Heart left ventricle (tissue), 16 donors: ENCODE data around the gene VSIG10L2. TPM values are rescaled to one million over a fixed set of nuclear protein-coding genes. Genes with fewer than 3 reads are reported as not detected.
A peak's percentile ranks its signal among the peaks of the same experiment; 100 is the strongest.

Source experiments
- ATAC-seq, 4 donors: fragments of 200-7000 bp; cut with Tn5 transposase; one replicate each; pipeline ENCODE4 v1.9.1; 2020 to 2022; ENCODE audit warnings: moderate library complexity in 4 of 4, mild to moderate bottlenecking in 3 of 4, moderate number of reproducible peaks in 1 of 4
- DNase-seq, 5 donors: peaks; one replicate each; pipeline ENCODE4 v3.0.0-alpha.2; 2020
- H3K27ac ChIP-seq, 12 donors: fragments of 200-600 bp; sonication (generic) in 4 of 12; one replicate each; pipeline versions ENCODE4 v1.5.0 to v1.8.0; 2016 to 2022; ENCODE audit warnings: mild to moderate bottlenecking in 2 of 12
- H3K27me3 ChIP-seq, 9 donors: fragments of 200-600 bp; sonication (generic) in 2 of 9; one replicate each; pipeline versions ENCODE4 v1.5.1 to v1.8.0; 2016 to 2022; ENCODE audit warnings: mild to moderate bottlenecking in 3 of 9
- H3K36me3 ChIP-seq, 9 donors: fragments of 200-600 bp; sonication (generic) in 2 of 9; one replicate each; pipeline versions ENCODE4 v1.5.0 to v1.8.0; 2018 to 2022; ENCODE audit warnings: mild to moderate bottlenecking in 2 of 9
- H3K4me1 ChIP-seq, 12 donors: fragments of 200-600 bp; sonication (generic) in 4 of 12; one replicate each; pipeline versions ENCODE4 v1.5.0 to v1.8.0; 2016 to 2022; ENCODE audit warnings: mild to moderate bottlenecking in 3 of 12
- H3K4me3 ChIP-seq, 12 donors: fragments of 200-600 bp; sonication (generic) in 4 of 12; one replicate each; pipeline versions ENCODE4 v1.5.0 to v1.8.0; 2017 to 2022; ENCODE audit warnings: mild to moderate bottlenecking in 9 of 12, moderate library complexity in 4 of 12
- H3K9me3 ChIP-seq, 12 donors: fragments of 200-600 bp; sonication (generic) in 4 of 12; one replicate each; pipeline versions ENCODE4 v1.5.0 to v1.8.0; 2016 to 2022; ENCODE audit warnings: mild to moderate bottlenecking in 1 of 12
- CTCF ChIP-seq, 12 donors: fragments of 200-600 bp; sonication (generic) in 4 of 12; IDR thresholded peaks; one replicate each; pipeline versions ENCODE4 v1.5.0 to v1.8.0; 2018 to 2022; ENCODE audit warnings: antibody characterized with exemption in 12 of 12, mild to moderate bottlenecking in 5 of 12
- POLR2A ChIP-seq, 2 donors: fragments of 450-650 bp; IDR thresholded peaks; one replicate each; pipeline ENCODE4 v1.6.1; 2017; ENCODE audit warnings: antibody characterized with exemption in 2 of 2, mild to moderate bottlenecking in 2 of 2, moderate library complexity in 2 of 2
- WGBS, 4 donors: extraction: QIAGEN DNeasy Blood & Tissue Kit in 2 of 4; methylation state at CpG; one replicate each; pipeline versions ENCODE4 v1.1.5 to v1.1.7; 2013 to 2018; 5-methylcytosine and 5-hydroxymethylcytosine counted together
- intact Hi-C, 10 donors: fragments of 100-400 bp; cut with DNase I; formaldehyde crosslinking; loops; one replicate each; pipeline versions ENCODE4 v1.11.1 to v1.14.2; 2022
- polyA plus RNA-seq, 2 donors: library from polyadenylated mRNA; stranded (reverse); fragments of 200-250 nt; gene quantifications; one replicate each; pipeline ENCODE4 v1.2.3, GENCODE V29; 2013
- total RNA-seq, 9 donors: library from RNA; depleted of rRNA in 2 of 9; stranded (reverse); fragments of >200 nt in 2 of 9; fragmentation: NEBNext Ultra II Directional in 3 of 9; extraction: Animal tissue kit (Norgen Biotek cat#: 25700) in 3 of 9; gene quantifications; one replicate each; pipeline versions ENCODE4 v1.1.0 to v1.2.4, GENCODE V29; 2016 to 2023
- donor health status: ischemic (EF 13 %, LVEDD 7.1; RV severe dilation, severe dysfunction).
- donor health status: healthy with polysubstance abuse.
- donor health status: DM: no; HTN: yes; CAD: no.
- donor health status: DM: no; HTN: no; CAD: no.
- donor health status: ischemic (EF 25% LVEDD 6.9; RV normal size, moderate dysfunction).
- donor health status: ischemic (EF 25% LVEDD 5.7; RV mildly dilated, moderate dysfunction).
- donor health status: healthy.
- donor health status: DM: yes; HTN: yes; CAD: no.
- donor health status: ischemic (EF 35%, LVEDD 5.7; RV mildly dilated, moderate dysfunction).
- donor health status: nonischemic (EF 11% LVEDD 7.7; RV severe dilation, severe dysfunction).
- donor health status: DM: yes; HTN: yes; CAD: no.
- donor health status: PGD.
- donor health status: ischemic (EF 29% LVEDD 5.4; RV normal size, mild dysfunction).
- donor health status: nonischemic (EF 23%, LVEDD 6.1; RV moderate dilation, normal function).

VSIG10L2 gene
- total and polyA plus RNA-seq, 11 donors: 0.04 to 0.21 (median 0.12) TPM; not detected in 8

- ATAC-seq (peak in 3 of 4 donors; percentile 48 to 63 (median 60)), DNase-seq (peak in 3 of 5 donors; percentile 29 to 34 (median 32))
- no peaks in the 10 kb centered on the region for H3K27me3 ChIP-seq
- H3K27ac ChIP-seq: peak overlapping the region in 2 of 12 donors; percentile 6 to 42
- H3K4me1 ChIP-seq: peaks cover 0 to 14% (median 2%) of the 10 kb centered on the region in 12 donors
- H3K9me3 ChIP-seq: no peaks in the 10 kb centered on the region
- intact Hi-C loops: no loop called here
- 50 to 59% (median 52%) methylated on average over 3 of the region's 3 CpGs for WGBS, 4 donors
- no peak overlapping the region for H3K4me3 ChIP-seq
- TF ChIP-seq POLR2A (IDR thresholded peaks at IDR 0.05) (no peak), CTCF (IDR thresholded peaks at IDR 0.05) (no peak)
- H3K36me3 ChIP-seq: peaks cover 0 to 23% (median 0%) of the 10 kb centered on the region in 9 donors
Observed at GRCh38 chr11:125990244-125990643, 44.4 kb downstream of the VSIG10L2 start.

DNA sequence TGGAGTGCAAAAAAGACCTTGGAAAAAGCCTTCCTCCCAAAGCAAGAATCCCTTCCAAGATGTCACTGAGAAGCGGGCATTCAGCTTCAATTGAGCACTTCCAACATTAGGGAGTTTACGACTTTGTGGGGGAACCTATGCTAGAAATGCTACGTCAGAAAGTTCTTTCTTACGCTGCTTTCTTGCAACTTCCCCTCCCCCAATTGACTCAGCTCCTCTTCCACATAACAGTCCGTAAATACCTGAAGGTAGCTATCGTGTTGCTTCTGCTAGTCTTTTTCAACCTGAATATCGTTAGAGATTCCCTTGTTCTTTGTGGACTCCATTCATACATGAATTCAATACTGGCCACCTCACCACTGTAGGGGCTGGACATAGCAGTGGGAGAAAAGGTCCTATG is 47.0 kb downstream of the VSIG10L2 start:
- H3K4me1 ChIP-seq: peaks cover 0 to 14% (median 2%) of the 10 kb centered on the region in 12 donors
- H3K27me3 ChIP-seq: no peaks in the 10 kb centered on the region
- H3K9me3 ChIP-seq: no peaks in the 10 kb centered on the region
- DNase-seq (no peak), ATAC-seq (no peak)
- intact Hi-C loops: no loop called here
- TF ChIP-seq CTCF (IDR thresholded peaks at IDR 0.05) (no peak), POLR2A (IDR thresholded peaks at IDR 0.05) (no peak)
- H3K27ac ChIP-seq: no peak overlapping the region
- no peak overlapping the region for H3K4me3 ChIP-seq
- 90 to 98% (median 97%) methylated on average over 7 of the region's 7 CpGs for WGBS, 4 donors
- H3K36me3 ChIP-seq: peaks cover 0 to 29% (median 5%) of the 10 kb centered on the region in 9 donors

GRCh38 chr11:125994509-125994908 is 48.7 kb downstream of the VSIG10L2 start:
- H3K27ac ChIP-seq: no peak overlapping the region
- peaks cover 0 to 14% (median 2%) of the 10 kb centered on the region in 12 donors for H3K4me1 ChIP-seq
- peaks cover 0 to 21% (median 8%) of the 10 kb centered on the region in 9 donors for H3K36me3 ChIP-seq
- intact Hi-C loops: no loop called here
- 93 to 95% (median 94%) methylated on average over 5 of the region's 5 CpGs for WGBS, 4 donors
- DNase-seq (no peak), ATAC-seq (no peak)
- no peak overlapping the region for H3K4me3 ChIP-seq
- H3K27me3 ChIP-seq: no peaks in the 10 kb centered on the region
- TF ChIP-seq POLR2A (IDR thresholded peaks at IDR 0.05) (no peak), CTCF (IDR thresholded peaks at IDR 0.05) (no peak)
- no peaks in the 10 kb centered on the region for H3K9me3 ChIP-seq

GRCh38 chr11:125995313-125995712 is 49.5 kb downstream of the VSIG10L2 start:
- Histone ChIP-seq H3K4me3 (no peak overlapping the region), H3K27ac (no peak overlapping the region), H3K9me3 (no peaks in the 10 kb centered on the region), H3K4me1 (peaks cover 0 to 6% (median 0%) of the 10 kb centered on the region in 12 donors), H3K27me3 (no peaks in the 10 kb centered on the region), H3K36me3 (peaks cover 0 to 22% (median 8%) of the 10 kb centered on the region in 9 donors)
- no peak for TF ChIP-seq CTCF (IDR thresholded peaks at IDR 0.05)
- no peak for TF ChIP-seq POLR2A (IDR thresholded peaks at IDR 0.05)
- DNase-seq (no peak), ATAC-seq (no peak)
- intact Hi-C loops: no loop called here
- WGBS, 4 donors: 83 to 90% (median 87%) methylated on average over 5 of the region's 5 CpGs
